GM18499 (cell line): ENCODE results near the gene RIMBP2.
"Not testable (repeated sequence)": the region's sequence is repeated elsewhere in the genome, so short reads cannot be mapped to it uniquely, and the experiment has no call there.

ENCODE experiments used
- ATAC-seq: cut with Tn5 transposase; IDR thresholded peaks from one replicate; pipeline ENCODE4 v1.9.1; 2021; ENCODE audit warnings: moderate number of reproducible peaks; ENCODE audit not compliant: insufficient read depth, unreplicated experiment

The RIMBP2 gene

GRCh38 chr12:130667421-130667960, 48.6 kb downstream of the RIMBP2 start:
- ATAC-seq: no peak

GRCh38 chr12:130666645-130667044, 49.5 kb downstream of the RIMBP2 start:
- no peak for ATAC-seq

GRCh38 chr12:130665753-130666152, 50.3 kb downstream of the RIMBP2 start:
- no peak for ATAC-seq

GRCh38 chr12:130664772-130665171, 51.3 kb downstream of the RIMBP2 start:
- no peak for ATAC-seq

GRCh38 chr12:130664252-130664651, 51.8 kb downstream of the RIMBP2 start:
- ATAC-seq: no peak

- ATAC-seq: no peak
Measured at GRCh38 chr12:130663514-130663913, 52.6 kb downstream of the RIMBP2 start.

- no peak for ATAC-seq
Measured at GRCh38 chr12:130661486-130662255, 54.4 kb downstream of the RIMBP2 start.

- ATAC-seq: no peak
Measured at GRCh38 chr12:130661059-130661458, 55.0 kb downstream of the RIMBP2 start.

- no peak for ATAC-seq
Measured at GRCh38 chr12:130658145-130658911, 57.8 kb downstream of the RIMBP2 start.

GRCh38 chr12:130656411-130656810, 59.7 kb downstream of the RIMBP2 start:
- no peak for ATAC-seq

GRCh38 chr12:130655881-130656280, 60.2 kb downstream of the RIMBP2 start:
- ATAC-seq: no peak

- no peak for ATAC-seq
Measured at GRCh38 chr12:130655010-130655409, 61.1 kb downstream of the RIMBP2 start.

GRCh38 chr12:130651188-130651959, 64.7 kb downstream of the RIMBP2 start:
- ATAC-seq: no peak

GRCh38 chr12:130650131-130650530, 66.0 kb downstream of the RIMBP2 start:
- no peak for ATAC-seq

- ATAC-seq: no peak
Measured at GRCh38 chr12:130649101-130650045, 66.7 kb downstream of the RIMBP2 start.

- ATAC-seq: no peak
Measured at GRCh38 chr12:130647814-130648213, 68.3 kb downstream of the RIMBP2 start.

GRCh38 chr12:130646716-130647370, 69.3 kb downstream of the RIMBP2 start:
- ATAC-seq: no peak

- ATAC-seq: not testable (repeated sequence)
Measured at GRCh38 chr12:130646191-130646590, 69.9 kb downstream of the RIMBP2 start.

- no peak for ATAC-seq
Measured at GRCh38 chr12:130645751-130646150, 70.3 kb downstream of the RIMBP2 start.
